ENCODE results near the gene FBXO47.
"Not testable (repeated sequence)": the region's sequence is repeated elsewhere in the genome, so short reads cannot be mapped to it uniquely, and the experiment has no call there.

The FBXO47 gene

GRCh38 chr17:38978180-38978579, 11.0 kb upstream of the FBXO47 start:
- no peak for DNase-seq

- DNase-seq, result peak; percentile 26
These were observed 9.0 kb upstream of the FBXO47 start for GRCh38 chr17:38976187-38976551.

GRCh38 chr17:38970804-38971203, 3.6 kb upstream of the FBXO47 start:
- no peak for DNase-seq

- no peak for DNase-seq
These were observed 2.9 kb upstream of the FBXO47 start for GRCh38 chr17:38970128-38970527.

- DNase-seq, result no peak
These were observed 2.1 kb upstream of the FBXO47 start for GRCh38 chr17:38969281-38969680.

GRCh38 chr17:38961413-38961812, 5.8 kb downstream of the FBXO47 start:
- DNase-seq, result no peak

GRCh38 chr17:38960402-38960801, 6.8 kb downstream of the FBXO47 start:
- DNase-seq, result no peak

- DNase-seq, result no peak
These were observed 7.7 kb downstream of the FBXO47 start for GRCh38 chr17:38959508-38959907.

- no peak for DNase-seq
These were observed 8.4 kb downstream of the FBXO47 start for GRCh38 chr17:38958756-38959155.

GRCh38 chr17:38958326-38958725, 8.9 kb downstream of the FBXO47 start:
- no peak for DNase-seq

GRCh38 chr17:38953800-38954199, 13.4 kb downstream of the FBXO47 start:
- not testable (repeated sequence) for DNase-seq

GRCh38 chr17:38947189-38947588, 20.0 kb downstream of the FBXO47 start:
- DNase-seq, result no peak

- DNase-seq, result peak; percentile 47
These were observed 23.6 kb downstream of the FBXO47 start for GRCh38 chr17:38943607-38944006.

GRCh38 chr17:38942696-38943334, 24.4 kb downstream of the FBXO47 start:
- no peak for DNase-seq

GRCh38 chr17:38940404-38940803, 26.8 kb downstream of the FBXO47 start:
- DNase-seq, result no peak

GRCh38 chr17:38939987-38940386, 27.2 kb downstream of the FBXO47 start:
- no peak for DNase-seq

- not testable (repeated sequence) for DNase-seq
These were observed 33.2 kb downstream of the FBXO47 start for GRCh38 chr17:38933962-38934361.

- DNase-seq, result not testable (repeated sequence)
These were observed 36.4 kb downstream of the FBXO47 start for GRCh38 chr17:38930782-38931181.

GRCh38 chr17:38926293-38927070, 40.7 kb downstream of the FBXO47 start:
- peak; percentile 84 for DNase-seq

GRCh38 chr17:38925263-38925995, 41.8 kb downstream of the FBXO47 start, which contains the start of gene LASP1NB:
Gene LASP1NB (plus strand): TSS chr17:38925614.
- peak; percentile 15 for DNase-seq

GRCh38 chr17:38922538-38923297, 44.5 kb downstream of the FBXO47 start:
- DNase-seq, result no peak

GRCh38 chr17:38921756-38922411, 45.3 kb downstream of the FBXO47 start:
- DNase-seq, result no peak

Data from activated CD4-positive, alpha-beta T cell treated with anti-CD3 and anti-CD28 coated beads, Interleukin-2, amount 50 U/mL, for 16 hours (primary cell).